Ovary (tissue), 3 donors: ENCODE data around the gene SIGLEC15.

Experiments
- CTCF ChIP-seq, 3 donors: fragments of 450-650 bp in 2 of 3; fragments of 200-600 bp in 1 of 3; IDR thresholded peaks; one replicate each; pipeline versions ENCODE4 v1.5.1 to v1.8.0; 2016 to 2022; ENCODE audit warnings: antibody characterized with exemption in 3 of 3, mild to moderate bottlenecking in 1 of 3
- EP300 ChIP-seq: sonication (generic); formaldehyde crosslinking; IDR thresholded peaks from one replicate; pipeline ENCODE4 v1.6.1; 2017; ENCODE audit warnings: antibody characterized with exemption
- POLR2A ChIP-seq: fragments of 450-650 bp; IDR thresholded peaks from one replicate; pipeline ENCODE4 v1.6.1; 2017; ENCODE audit warnings: antibody characterized with exemption, mild to moderate bottlenecking, moderate library complexity
- donor health status: DM: no; HTN: no; CAD: no.

- no peak for TF ChIP-seq EP300
- TF ChIP-seq POLR2A = no peak
- no peak for TF ChIP-seq CTCF (IDR thresholded peaks at IDR 0.05)
These were observed 19.5 kb downstream of the SIGLEC15 start for GRCh38 chr18:45844938-45845337.
